Measurements from ENCODE around the gene CYB561.

The CYB561 gene

DNA sequence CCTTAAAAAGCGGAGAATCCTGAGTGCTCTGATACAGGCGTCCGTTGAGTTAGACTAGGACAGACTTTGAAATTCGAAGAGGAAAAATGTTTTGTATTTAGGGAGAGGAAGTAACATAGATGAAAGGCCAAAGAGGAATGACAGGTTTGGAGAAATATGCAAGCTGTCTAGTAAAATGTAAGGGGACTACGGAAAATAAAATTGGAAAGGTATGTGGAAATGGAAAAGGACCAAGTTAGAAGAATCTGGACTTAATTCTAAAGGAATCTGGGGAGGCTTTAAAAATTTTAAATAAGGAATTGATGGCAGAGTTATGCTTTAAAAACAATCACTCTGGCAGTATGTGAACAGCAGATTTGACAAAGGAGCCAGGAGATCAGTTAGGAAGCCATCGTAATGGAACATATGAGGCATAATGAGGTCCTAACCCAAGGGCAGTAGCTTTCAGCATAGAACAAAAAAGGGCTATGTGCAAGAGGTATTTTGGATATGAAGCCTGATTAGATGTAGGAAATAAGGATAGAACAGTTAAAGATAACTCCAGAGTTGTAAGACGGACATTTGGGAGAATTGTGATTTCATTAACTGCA lies 38.3 kb downstream of the CYB561 start:
- ChIA-PET CTCF (interaction anchor here (0.5 to 2.2 kb wide), 5 partner anchors 412 to 999 kb away, joined by 3 to 16 read pairs (median 3); no protein-coding TSS in a partner anchor), POLR2A (ENCODE audit: low non-redundant PET) (no interaction called here)
- DNase-seq (ENCODE audit: low spot score), result no peak

GRCh38 chr17:63406689-63407330 lies 39.3 kb downstream of the CYB561 start:
- TF ChIP-seq, protein P1, sequence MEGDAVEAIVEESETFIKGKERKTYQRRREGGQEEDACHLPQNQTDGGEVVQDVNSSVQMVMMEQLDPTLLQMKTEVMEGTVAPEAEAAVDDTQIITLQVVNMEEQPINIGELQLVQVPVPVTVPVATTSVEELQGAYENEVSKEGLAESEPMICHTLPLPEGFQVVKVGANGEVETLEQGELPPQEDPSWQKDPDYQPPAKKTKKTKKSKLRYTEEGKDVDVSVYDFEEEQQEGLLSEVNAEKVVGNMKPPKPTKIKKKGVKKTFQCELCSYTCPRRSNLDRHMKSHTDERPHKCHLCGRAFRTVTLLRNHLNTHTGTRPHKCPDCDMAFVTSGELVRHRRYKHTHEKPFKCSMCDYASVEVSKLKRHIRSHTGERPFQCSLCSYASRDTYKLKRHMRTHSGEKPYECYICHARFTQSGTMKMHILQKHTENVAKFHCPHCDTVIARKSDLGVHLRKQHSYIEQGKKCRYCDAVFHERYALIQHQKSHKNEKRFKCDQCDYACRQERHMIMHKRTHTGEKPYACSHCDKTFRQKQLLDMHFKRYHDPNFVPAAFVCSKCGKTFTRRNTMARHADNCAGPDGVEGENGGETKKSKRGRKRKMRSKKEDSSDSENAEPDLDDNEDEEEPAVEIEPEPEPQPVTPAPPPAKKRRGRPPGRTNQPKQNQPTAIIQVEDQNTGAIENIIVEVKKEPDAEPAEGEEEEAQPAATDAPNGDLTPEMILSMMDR (conservative IDR thresholded peaks at IDR 0.05; ENCODE audit: low read depth), result peak; percentile 87
- ChIA-PET POLR2A (ENCODE audit: low non-redundant PET) (interaction anchor here (0.6 kb wide), 1 partner anchor 436 kb away, joined by 4 read pairs; no protein-coding TSS in a partner anchor), CTCF (interaction anchor here (0.5 to 2.2 kb wide), 21 partner anchors 9 to 998 kb away, joined by 3 to 16 read pairs (median 3); no protein-coding TSS in a partner anchor)
- no peak overlapping the region for H3K27ac ChIP-seq
- DNase-seq (ENCODE audit: low spot score), result peak; percentile 74

More for the DNA sequence above, 38.3 kb downstream of the CYB561 start:
- no peak overlapping the region for H3K27ac ChIP-seq
- TF ChIP-seq, protein P1 (conservative IDR thresholded peaks at IDR 0.05; ENCODE audit: low read depth), result no peak

DNA sequence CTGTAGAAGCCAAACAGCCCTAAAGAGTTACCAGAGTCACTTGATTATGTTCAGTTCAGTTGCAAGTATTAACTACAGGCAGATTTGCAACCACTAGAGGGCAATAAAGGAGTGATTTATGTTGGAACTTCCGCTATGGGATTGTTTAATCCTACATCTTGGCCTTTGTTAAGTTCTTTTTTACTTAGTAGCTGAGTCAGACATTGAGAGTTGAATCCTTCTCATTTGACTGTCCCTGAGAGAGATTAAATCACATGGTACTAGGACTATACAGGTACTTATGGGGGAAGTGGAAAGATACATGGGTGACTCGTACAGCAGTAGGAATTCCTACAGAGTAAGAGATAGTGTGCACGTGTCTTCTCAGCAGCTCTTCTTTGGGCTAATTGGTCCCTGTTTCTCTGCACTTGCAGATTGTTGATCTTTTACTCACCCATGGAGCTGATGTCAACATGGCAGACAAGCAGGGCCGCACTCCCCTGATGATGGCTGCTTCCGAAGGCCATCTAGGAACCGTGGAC lies 40.3 kb downstream of the CYB561 start:
- peak overlapping the region; percentile 47 for H3K27ac ChIP-seq
- TF ChIP-seq, protein P1 (conservative IDR thresholded peaks at IDR 0.05; ENCODE audit: low read depth), result peak; percentile 82
- ChIA-PET CTCF (interaction anchor here (0.5 to 2.2 kb wide), 17 partner anchors 8 to 733 kb away, joined by 3 to 16 read pairs (median 4); no protein-coding TSS in a partner anchor), POLR2A (ENCODE audit: low non-redundant PET) (interaction anchor here (0.6 kb wide), 1 partner anchor 435 kb away, joined by 4 read pairs; no protein-coding TSS in a partner anchor)
- peak; percentile 53 for DNase-seq (ENCODE audit: low spot score)

DNA sequence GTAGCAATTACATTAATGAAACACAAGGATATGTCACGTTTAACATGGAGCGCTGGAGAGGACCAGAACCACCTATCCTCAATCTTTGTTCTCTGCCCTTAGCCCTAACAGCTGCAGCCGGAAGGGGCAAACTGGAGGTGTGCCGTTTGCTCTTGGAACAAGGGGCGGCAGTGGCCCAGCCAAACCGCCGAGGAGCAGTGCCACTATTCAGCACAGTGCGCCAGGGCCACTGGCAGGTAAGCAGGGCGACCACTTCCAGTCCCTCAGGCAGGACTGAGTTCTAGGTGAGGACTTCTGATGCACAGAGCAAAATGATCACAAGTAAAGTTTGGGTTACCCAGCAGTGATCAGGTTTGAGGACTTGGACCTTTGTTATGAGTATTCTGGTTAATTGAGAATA lies 41.1 kb downstream of the CYB561 start:
- TF ChIP-seq, protein P1 (conservative IDR thresholded peaks at IDR 0.05; ENCODE audit: low read depth), result no peak
- CTCF ChIA-PET, result no interaction called here
- DNase-seq (ENCODE audit: low spot score), result no peak
- POLR2A ChIA-PET (ENCODE audit: low non-redundant PET), result no interaction called here
- H3K27ac ChIP-seq, result peak overlapping the region; percentile 46; the same call in 1 of the 2 replicates

DNA sequence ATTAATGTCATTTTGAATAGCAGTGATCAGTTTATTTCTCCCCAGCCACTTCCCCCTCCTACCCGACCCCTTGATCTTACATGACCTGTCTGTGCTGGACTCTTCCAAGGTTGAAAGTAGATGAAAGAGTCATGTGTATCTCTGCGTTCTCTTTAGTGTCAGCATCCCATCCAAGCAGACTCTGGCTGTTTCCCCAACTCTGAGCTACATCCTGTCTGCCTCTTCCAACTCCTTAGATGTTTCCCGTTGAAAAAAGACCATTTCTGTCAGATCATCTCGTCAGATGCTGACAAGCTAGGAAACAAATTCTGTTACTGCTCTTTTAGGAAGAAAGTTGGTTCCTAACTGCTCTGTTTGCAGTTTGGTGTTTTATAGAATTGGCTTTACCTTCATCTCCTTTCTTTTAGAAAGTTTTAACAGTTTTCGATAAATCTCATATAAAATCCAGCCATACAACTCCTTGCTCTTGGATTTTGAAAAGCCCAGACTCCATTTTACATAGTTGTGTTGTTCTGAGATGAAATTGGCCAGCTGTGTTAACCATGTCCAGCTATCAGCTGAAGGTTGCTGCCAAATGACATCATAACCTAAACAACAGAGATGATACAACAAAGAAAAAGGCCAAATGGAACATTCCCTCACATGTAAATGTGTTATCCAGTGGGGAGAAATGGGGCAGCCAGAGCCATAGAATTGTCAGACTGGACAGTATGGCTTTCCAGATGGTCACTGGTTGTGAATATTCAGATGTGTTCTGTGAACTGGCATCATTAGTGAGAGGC lies 43.5 kb downstream of the CYB561 start:
- DNase-seq (ENCODE audit: low spot score), result no peak
- CTCF ChIA-PET, result interaction anchor here (1.1 kb wide), 1 partner anchor 17 kb away, joined by 6 read pairs; no protein-coding TSS in a partner anchor
- TF ChIP-seq, protein P1 (conservative IDR thresholded peaks at IDR 0.05; ENCODE audit: low read depth), result no peak
- H3K27ac ChIP-seq, result no peak overlapping the region
- POLR2A ChIA-PET (ENCODE audit: low non-redundant PET), result no interaction called here

GRCh38 chr17:63399856-63400255 lies 46.2 kb downstream of the CYB561 start:
- no peak overlapping the region for H3K27ac ChIP-seq
- no peak for DNase-seq (ENCODE audit: low spot score)
- ChIA-PET CTCF (no interaction called here), POLR2A (ENCODE audit: low non-redundant PET) (no interaction called here)
- TF ChIP-seq, protein P1 (conservative IDR thresholded peaks at IDR 0.05; ENCODE audit: low read depth), result no peak

Data from RWPE1 (cell line).